ENCODE results near the gene ITGA1.
A peak's percentile ranks its signal among the peaks of the same experiment; 100 is the strongest.

Gene ITGA1

GRCh38 chr5:52800394-52801213 is 12.9 kb downstream of the ITGA1 start:
- H3K27me3 ChIP-seq, result no peaks in the 10 kb centered on the region
- H3K4me2 ChIP-seq, result peak overlapping the region; percentile 85 to 98 (median 93)
- no peak for TF ChIP-seq Cebpa-rat (IDR thresholded peaks at IDR 0.05)
- H3K9me3 ChIP-seq (replicated peaks in 1 of 11), result no peaks in the 10 kb centered on the region
- peak overlapping the region; percentile 72 to 95 (median 89) for H3K27ac ChIP-seq
- H3K4me1 ChIP-seq, result peaks cover 38 to 67% (median 47%) of the 10 kb centered on the region in 10 experiments
- H3K9ac ChIP-seq, result peak overlapping the region; percentile 78 to 89 (median 85)
- peaks cover 0 to 40% (median 6%) of the 10 kb centered on the region in 11 experiments; a peak in 9 of 22 replicates for H4K20me1 ChIP-seq
- peak overlapping the region; percentile 64 to 82 (median 77) for H3K4me3 ChIP-seq
- peaks cover 0 to 44% (median 14%) of the 10 kb centered on the region in 11 experiments; a peak in 12 of 22 replicates for H3K36me3 ChIP-seq

DNA sequence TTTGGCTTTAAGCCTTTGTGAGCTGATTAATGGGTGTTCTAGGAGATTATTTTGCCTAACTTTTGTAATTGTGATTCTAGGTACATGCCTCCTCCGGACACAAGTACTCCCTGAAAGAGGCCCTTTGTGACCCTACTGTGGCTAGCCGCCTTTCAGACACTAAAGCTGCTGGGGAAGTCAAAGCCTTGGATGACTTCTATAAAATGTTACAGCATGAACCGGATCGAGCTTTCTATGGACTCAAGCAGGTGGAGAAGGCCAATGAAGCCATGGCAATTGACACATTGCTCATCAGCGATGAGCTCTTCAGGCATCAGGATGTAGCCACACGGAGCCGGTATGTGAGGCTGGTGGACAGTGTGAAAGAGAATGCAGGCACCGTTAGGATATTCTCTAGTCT is 13.6 kb downstream of the ITGA1 start:
- Histone ChIP-seq H4K20me1 (peaks cover 0 to 41% (median 6%) of the 10 kb centered on the region in 11 experiments; a peak in 9 of 22 replicates), H3K36me3 (peaks cover 0 to 44% (median 14%) of the 10 kb centered on the region in 11 experiments; a peak in 12 of 22 replicates), H3K27me3 (no peaks in the 10 kb centered on the region), H3K9ac (peak overlapping the region; percentile 78 to 89 (median 85)), H3K27ac (peak overlapping the region; percentile 72 to 95 (median 89); a peak in 18 of 22 replicates), H3K4me1 (peaks cover 38 to 71% (median 48%) of the 10 kb centered on the region in 10 experiments), H3K4me2 (peak overlapping the region; percentile 85 to 98 (median 93)), H3K4me3 (peak overlapping the region; percentile 64 to 82 (median 77)), H3K9me3 (replicated peaks in 1 of 11) (no peaks in the 10 kb centered on the region)
- TF ChIP-seq Cebpa-rat (IDR thresholded peaks at IDR 0.05), result no peak

DNA sequence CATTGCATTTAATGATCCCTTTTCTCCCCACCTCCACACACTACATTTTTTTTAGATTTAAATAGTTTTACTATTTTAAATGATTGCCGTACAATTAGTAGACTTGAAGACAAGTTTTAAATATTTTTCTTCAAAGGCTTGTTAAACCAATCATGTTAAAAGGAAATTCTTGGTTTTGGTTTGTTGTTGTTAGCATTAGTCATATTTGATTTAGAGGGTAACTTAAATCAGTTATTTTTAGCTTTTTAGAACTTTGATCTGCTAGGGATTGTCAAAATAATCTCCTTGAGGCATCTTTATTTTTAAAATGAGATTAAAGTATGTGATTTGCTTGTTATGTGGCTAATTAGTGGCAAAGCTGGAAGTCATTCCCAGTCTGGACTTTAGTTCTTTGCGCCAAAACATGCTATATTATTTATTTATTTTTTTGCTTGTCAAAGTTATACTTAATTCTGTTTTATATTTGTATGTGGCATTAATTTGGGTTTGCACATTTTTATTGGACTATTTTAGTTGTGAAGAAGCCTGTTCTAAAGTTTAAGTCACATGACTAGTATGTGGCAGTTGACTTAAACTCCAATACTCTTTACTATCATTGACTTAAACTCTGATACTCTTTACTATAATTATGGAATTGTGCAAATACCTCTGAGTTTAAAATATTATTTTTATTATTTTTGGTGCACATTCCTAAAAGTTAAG is 14.7 kb downstream of the ITGA1 start:
- Histone ChIP-seq H3K36me3 (peaks cover 0 to 44% (median 14%) of the 10 kb centered on the region in 11 experiments; a peak in 12 of 22 replicates), H3K4me3 (peak overlapping the region; percentile 64 to 82 (median 77); a peak in 18 of 20 replicates), H3K9ac (peak overlapping the region in 6 of 11 experiments; percentile 43 to 86 (median 83); a peak in 10 of 22 replicates), H3K27me3 (no peaks in the 10 kb centered on the region), H4K20me1 (peaks cover 0 to 41% (median 6%) of the 10 kb centered on the region in 11 experiments; a peak in 9 of 22 replicates), H3K4me2 (peak overlapping the region; percentile 85 to 98 (median 93)), H3K4me1 (peaks cover 38 to 70% (median 48%) of the 10 kb centered on the region in 10 experiments), H3K27ac (no peak overlapping the region; a peak in 2 of 22 replicates), H3K9me3 (replicated peaks in 1 of 11) (no peaks in the 10 kb centered on the region)
- no peak for TF ChIP-seq Cebpa-rat (IDR thresholded peaks at IDR 0.05)

- Histone ChIP-seq H3K4me2 (peak overlapping the region; percentile 85 to 98 (median 93); a peak in 20 of 22 replicates), H4K20me1 (peaks cover 0 to 41% (median 6%) of the 10 kb centered on the region in 11 experiments; a peak in 9 of 22 replicates), H3K27me3 (no peaks in the 10 kb centered on the region), H3K4me1 (peaks cover 38 to 69% (median 48%) of the 10 kb centered on the region in 10 experiments), H3K9me3 (replicated peaks in 1 of 11) (no peaks in the 10 kb centered on the region), H3K9ac (no peak overlapping the region), H3K4me3 (peak overlapping the region in 9 of 10 experiments; percentile 64 to 82 (median 77); a peak in 13 of 20 replicates), H3K36me3 (peaks cover 0 to 44% (median 14%) of the 10 kb centered on the region in 11 experiments; a peak in 12 of 22 replicates), H3K27ac (no peak overlapping the region)
- TF ChIP-seq Cebpa-rat (IDR thresholded peaks at IDR 0.05), result no peak
Observed at GRCh38 chr5:52802974-52803336, 15.2 kb downstream of the ITGA1 start.

GRCh38 chr5:52804387-52804791 is 16.7 kb downstream of the ITGA1 start:
- H3K9ac ChIP-seq, result no peak overlapping the region
- H3K4me1 ChIP-seq, result peaks cover 26 to 64% (median 38%) of the 10 kb centered on the region in 10 experiments
- H3K36me3 ChIP-seq, result peaks cover 0 to 44% (median 14%) of the 10 kb centered on the region in 11 experiments; a peak in 12 of 22 replicates
- no peaks in the 10 kb centered on the region for H3K9me3 ChIP-seq (replicated peaks in 1 of 11)
- peak overlapping the region in 6 of 11 experiments; percentile 4 to 54 (median 34); a peak in 8 of 22 replicates for H3K4me2 ChIP-seq
- no peak for TF ChIP-seq Cebpa-rat (IDR thresholded peaks at IDR 0.05)
- H4K20me1 ChIP-seq, result peaks cover 0 to 41% (median 6%) of the 10 kb centered on the region in 11 experiments; a peak in 9 of 22 replicates
- H3K4me3 ChIP-seq, result no peak overlapping the region
- peak overlapping the region in 1 of 11 experiments; percentile 18; a peak in 1 of 22 replicates for H3K27ac ChIP-seq
- no peaks in the 10 kb centered on the region for H3K27me3 ChIP-seq

DNA sequence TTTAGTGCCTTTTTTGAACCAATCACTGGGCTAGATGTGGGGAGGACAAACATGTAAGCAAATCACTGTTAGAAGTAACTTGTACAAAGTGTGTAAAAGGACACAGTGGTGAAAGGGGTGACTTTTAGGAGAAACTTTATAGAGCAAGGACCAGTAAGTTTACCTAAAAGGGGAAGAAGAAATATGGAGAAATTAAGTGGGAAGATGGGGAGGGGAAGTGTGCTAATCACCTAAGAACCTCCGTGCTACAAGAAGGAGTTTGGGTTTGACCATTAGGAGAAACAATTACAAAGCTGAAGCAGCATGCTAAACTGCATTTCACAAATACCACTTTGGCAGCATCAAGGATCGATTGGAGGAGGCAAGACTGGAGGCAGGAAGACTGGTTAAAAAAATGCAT is 17.3 kb downstream of the ITGA1 start:
- H3K9ac ChIP-seq, result no peak overlapping the region
- peaks cover 0 to 41% (median 6%) of the 10 kb centered on the region in 11 experiments; a peak in 9 of 22 replicates for H4K20me1 ChIP-seq
- H3K27ac ChIP-seq, result peak overlapping the region in 1 of 11 experiments; percentile 18; a peak in 1 of 22 replicates
- TF ChIP-seq Cebpa-rat (IDR thresholded peaks at IDR 0.05), result no peak
- H3K4me2 ChIP-seq, result peak overlapping the region in 5 of 11 experiments; percentile 12 to 54 (median 42); a peak in 9 of 22 replicates
- H3K36me3 ChIP-seq, result peaks cover 0 to 44% (median 14%) of the 10 kb centered on the region in 11 experiments; a peak in 12 of 22 replicates
- no peaks in the 10 kb centered on the region for H3K27me3 ChIP-seq
- H3K4me1 ChIP-seq, result peaks cover 26 to 70% (median 44%) of the 10 kb centered on the region in 10 experiments
- H3K4me3 ChIP-seq, result no peak overlapping the region
- H3K9me3 ChIP-seq (replicated peaks in 1 of 11), result no peaks in the 10 kb centered on the region

DNA sequence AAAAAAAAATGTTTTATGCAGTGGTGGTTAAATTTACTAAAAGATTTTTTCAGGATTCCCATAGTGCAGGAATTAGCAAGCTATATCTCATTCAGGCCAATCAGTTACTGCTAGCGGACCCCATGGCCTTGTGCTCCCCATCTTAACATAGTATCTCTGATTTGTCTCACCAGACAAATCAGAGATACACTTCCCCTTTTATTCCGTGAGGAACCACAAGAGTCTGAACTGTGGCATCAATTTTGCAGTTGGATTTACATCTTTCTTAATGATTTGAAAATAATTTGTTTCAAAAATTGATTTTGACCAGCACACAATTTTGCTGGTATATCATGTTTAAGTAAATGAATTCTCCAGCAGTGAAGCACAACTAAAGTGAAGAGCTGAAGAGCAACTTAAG is 17.9 kb downstream of the ITGA1 start:
- Histone ChIP-seq H3K4me3 (no peak overlapping the region), H3K27ac (no peak overlapping the region), H4K20me1 (peaks cover 0 to 41% (median 6%) of the 10 kb centered on the region in 11 experiments; a peak in 9 of 22 replicates), H3K36me3 (peaks cover 0 to 44% (median 14%) of the 10 kb centered on the region in 11 experiments; a peak in 12 of 22 replicates), H3K27me3 (no peaks in the 10 kb centered on the region), H3K4me1 (peaks cover 22 to 74% (median 48%) of the 10 kb centered on the region in 10 experiments), H3K9ac (no peak overlapping the region), H3K9me3 (replicated peaks in 1 of 11) (no peaks in the 10 kb centered on the region), H3K4me2 (peak overlapping the region in 4 of 11 experiments; percentile 24 to 54 (median 48); a peak in 5 of 22 replicates)
- no peak for TF ChIP-seq Cebpa-rat (IDR thresholded peaks at IDR 0.05)

DNA sequence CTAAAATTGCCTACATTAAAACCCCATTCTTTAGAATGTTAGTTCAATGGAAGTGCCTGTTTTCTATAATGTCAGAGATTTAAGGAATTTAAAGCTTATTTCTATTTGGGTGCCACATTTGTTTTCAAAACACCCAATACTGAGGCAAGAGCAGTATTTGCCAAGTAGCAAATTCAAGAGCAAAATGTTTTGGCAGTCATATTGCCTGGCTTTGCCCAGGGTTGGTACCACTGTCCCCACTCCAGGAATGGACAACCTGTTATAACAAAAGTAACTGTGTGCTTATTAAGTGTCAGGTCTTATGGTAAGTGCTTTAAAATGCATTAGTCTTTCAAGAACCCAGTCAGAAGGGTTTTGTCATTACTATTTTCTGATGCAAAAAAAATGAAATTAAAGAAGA is 19.3 kb downstream of the ITGA1 start:
- Histone ChIP-seq H3K9ac (no peak overlapping the region), H3K4me3 (no peak overlapping the region), H3K4me2 (no peak overlapping the region), H3K36me3 (peaks cover 0 to 35% (median 9%) of the 10 kb centered on the region in 11 experiments; a peak in 12 of 22 replicates), H3K27me3 (no peaks in the 10 kb centered on the region), H3K4me1 (peaks cover 8 to 74% (median 50%) of the 10 kb centered on the region in 10 experiments; a peak in 19 of 20 replicates), H3K9me3 (replicated peaks in 1 of 11) (no peaks in the 10 kb centered on the region), H3K27ac (no peak overlapping the region), H4K20me1 (peaks cover 0 to 31% (median 0%) of the 10 kb centered on the region in 11 experiments; a peak in 7 of 22 replicates)
- TF ChIP-seq Cebpa-rat (IDR thresholded peaks at IDR 0.05), result no peak
